Vagina (tissue), 2 donors: ENCODE measurements around the gene PGAM5. TPM values are rescaled to one million over a fixed set of nuclear protein-coding genes. Genes with fewer than 3 reads are reported as not detected.

Experiments used
- DNase-seq, 2 donors: peaks; one replicate each; pipeline ENCODE4 v3.0.0-alpha.2; 2017; ENCODE audit errors: extremely low spot score in 2 of 2
- H3K27ac ChIP-seq: fragments of 200-600 bp; sonication (generic); one replicate; pipeline ENCODE4 v1.5.1; 2019
- H3K27me3 ChIP-seq: fragments of 200-600 bp; sonication (generic); one replicate; pipeline ENCODE4 v1.5.1; 2019
- H3K36me3 ChIP-seq, 2 donors: fragments of 200-600 bp; sonication (generic); one replicate each; pipeline ENCODE4 v1.5.1; 2017 to 2019
- H3K4me1 ChIP-seq: fragments of 200-600 bp; sonication (generic); one replicate; pipeline ENCODE4 v1.5.1; 2019
- H3K4me3 ChIP-seq, 2 donors: fragments of 200-600 bp; sonication (generic); 1 replicate in 1 of 2; 2 replicates in 1 of 2; pipeline ENCODE4 v1.5.1; 2016 to 2019
- H3K9me3 ChIP-seq: fragments of 200-600 bp; sonication (generic); one replicate; pipeline ENCODE4 v1.5.1; 2019
- POLR2A ChIP-seq, 2 donors: fragments of 450-650 bp; IDR thresholded peaks; one replicate each; pipeline ENCODE4 v1.6.1; 2017; ENCODE audit warnings: antibody characterized with exemption in 2 of 2, mild to moderate bottlenecking in 2 of 2, moderate library complexity in 2 of 2
- POLR2AphosphoS5 ChIP-seq, 2 donors: sonication (generic); formaldehyde crosslinking; IDR thresholded peaks; one replicate each; pipeline ENCODE4 v1.9.0; 2017; ENCODE audit warnings: antibody characterized with exemption in 2 of 2, mild to moderate bottlenecking in 2 of 2, low read depth in 1 of 2; ENCODE audit not compliant: insufficient read depth in 1 of 2
- intact Hi-C: fragments of 100-400 bp; cut with DNase I; formaldehyde crosslinking; loops from one replicate; pipeline ENCODE4 v1.15.1; 2023
- total RNA-seq: library from RNA; depleted of rRNA; stranded (reverse); fragments of >200 nt; gene quantifications from one replicate; pipeline ENCODE4 v1.2.3, GENCODE V29; 2016
- TF ChIP-seq, protein P1 (sequence below), 3 experiments: fragments of 450-650 bp in 2 of 3; fragments of 200-600 bp in 1 of 3; sonication (generic) in 1 of 3; IDR thresholded peaks; one replicate each; pipeline ENCODE4 v1.5.1; 2017 to 2019; ENCODE audit warnings: antibody characterized with exemption in 3 of 3, mild to moderate bottlenecking in 2 of 3, moderate library complexity in 2 of 3

The PGAM5 gene
- total RNA-seq, 1 donor from 2014 or later = 27.0 TPM

DNA sequence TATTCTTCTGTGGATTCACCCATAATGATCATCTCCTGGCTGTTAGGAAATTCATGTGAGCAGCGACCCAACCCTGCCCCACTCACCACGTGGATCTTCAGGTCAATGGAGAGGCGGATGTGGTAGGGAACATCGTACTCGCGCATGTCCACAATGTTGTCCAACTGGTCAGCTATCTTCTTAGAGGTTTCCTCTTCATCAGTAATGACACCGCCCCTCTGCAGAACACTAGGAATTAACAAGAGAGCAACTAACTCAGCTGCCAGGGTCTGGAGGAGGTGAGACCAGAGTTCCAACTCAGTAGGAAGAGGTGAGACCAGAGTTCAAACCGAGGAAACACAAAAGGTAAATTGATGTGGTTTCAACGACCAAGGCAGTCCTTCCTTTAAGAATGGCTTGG lies 33.1 kb upstream of the PGAM5 start:
- DNase-seq = no peak
- TF ChIP-seq POLR2AphosphoS5 (IDR thresholded peaks at IDR 0.05; ENCODE audit: insufficient read depth in 1 of 2, low read depth in 1 of 2) (no peak), POLR2A (IDR thresholded peaks at IDR 0.05) (no peak)
- TF ChIP-seq, protein P1, sequence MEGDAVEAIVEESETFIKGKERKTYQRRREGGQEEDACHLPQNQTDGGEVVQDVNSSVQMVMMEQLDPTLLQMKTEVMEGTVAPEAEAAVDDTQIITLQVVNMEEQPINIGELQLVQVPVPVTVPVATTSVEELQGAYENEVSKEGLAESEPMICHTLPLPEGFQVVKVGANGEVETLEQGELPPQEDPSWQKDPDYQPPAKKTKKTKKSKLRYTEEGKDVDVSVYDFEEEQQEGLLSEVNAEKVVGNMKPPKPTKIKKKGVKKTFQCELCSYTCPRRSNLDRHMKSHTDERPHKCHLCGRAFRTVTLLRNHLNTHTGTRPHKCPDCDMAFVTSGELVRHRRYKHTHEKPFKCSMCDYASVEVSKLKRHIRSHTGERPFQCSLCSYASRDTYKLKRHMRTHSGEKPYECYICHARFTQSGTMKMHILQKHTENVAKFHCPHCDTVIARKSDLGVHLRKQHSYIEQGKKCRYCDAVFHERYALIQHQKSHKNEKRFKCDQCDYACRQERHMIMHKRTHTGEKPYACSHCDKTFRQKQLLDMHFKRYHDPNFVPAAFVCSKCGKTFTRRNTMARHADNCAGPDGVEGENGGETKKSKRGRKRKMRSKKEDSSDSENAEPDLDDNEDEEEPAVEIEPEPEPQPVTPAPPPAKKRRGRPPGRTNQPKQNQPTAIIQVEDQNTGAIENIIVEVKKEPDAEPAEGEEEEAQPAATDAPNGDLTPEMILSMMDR (IDR thresholded peaks at IDR 0.05) = no peak
- H3K4me1 ChIP-seq = no peaks in the 10 kb centered on the region
- intact Hi-C loops = no loop called here
- H3K4me3 ChIP-seq = no peak overlapping the region
- no peaks in the 10 kb centered on the region for H3K27me3 ChIP-seq
- no peaks in the 10 kb centered on the region for H3K9me3 ChIP-seq
- H3K27ac ChIP-seq = no peak overlapping the region
- H3K36me3 ChIP-seq = peaks cover 0 to 48% of the 10 kb centered on the region in 2 donors

DNA sequence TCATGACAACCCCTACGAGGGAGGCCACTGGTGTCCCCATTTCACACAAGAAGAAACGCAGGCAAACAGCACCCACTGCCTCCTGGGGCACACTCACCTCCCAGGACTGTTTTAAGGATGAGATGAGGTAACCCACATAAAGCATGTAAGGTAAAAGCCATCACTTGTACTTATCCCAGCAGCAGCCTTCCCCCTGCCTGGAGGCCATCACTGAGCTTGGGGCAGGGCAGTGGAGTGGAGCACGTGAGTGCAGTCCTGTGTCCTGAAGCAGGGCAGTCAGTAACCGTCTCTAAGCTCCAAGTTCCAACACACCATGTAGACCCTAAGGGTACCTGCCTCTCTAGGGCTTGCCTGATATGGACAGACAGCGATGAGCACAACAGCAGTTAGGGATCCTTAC lies 25.2 kb upstream of the PGAM5 start:
- Histone ChIP-seq H3K27me3 (no peaks in the 10 kb centered on the region), H3K9me3 (no peaks in the 10 kb centered on the region), H3K4me1 (peaks cover 23% of the 10 kb centered on the region), H3K36me3 (no peaks in the 10 kb centered on the region), H3K27ac (no peak overlapping the region), H3K4me3 (no peak overlapping the region)
- no peak for DNase-seq
- TF ChIP-seq, protein P1 (IDR thresholded peaks at IDR 0.05) = no peak
- TF ChIP-seq POLR2AphosphoS5 (IDR thresholded peaks at IDR 0.05; ENCODE audit: insufficient read depth in 1 of 2, low read depth in 1 of 2) = no peak
- TF ChIP-seq POLR2A (IDR thresholded peaks at IDR 0.05) = no peak
- intact Hi-C loops = no loop called here

DNA sequence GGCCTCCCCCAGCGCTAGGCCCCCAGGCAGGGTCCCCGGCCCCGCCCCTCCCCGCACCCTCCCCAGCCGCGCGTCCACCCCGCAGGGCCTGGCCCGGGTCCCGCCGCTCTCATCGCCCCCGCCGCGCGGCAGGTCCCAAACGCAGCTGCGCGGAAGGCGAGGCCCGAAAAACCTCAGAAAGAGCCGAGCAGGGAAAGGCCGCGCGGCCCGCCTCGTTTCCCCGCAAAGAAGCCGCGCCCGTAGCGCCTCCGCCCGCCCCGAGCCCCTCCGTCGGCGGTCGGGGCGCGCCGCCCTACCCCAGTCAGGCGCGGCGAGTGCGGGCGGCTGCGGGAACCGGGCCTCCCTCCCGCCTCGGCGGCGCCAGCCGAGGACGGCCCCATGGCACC lies 23.8 kb upstream of the PGAM5 start:
- Histone ChIP-seq H3K4me3 (peak overlapping the region; percentile 70 to 92), H3K27me3 (no peaks in the 10 kb centered on the region), H3K4me1 (peaks cover 23% of the 10 kb centered on the region), H3K9me3 (no peaks in the 10 kb centered on the region), H3K27ac (peak overlapping the region; percentile 66), H3K36me3 (no peaks in the 10 kb centered on the region)
- TF ChIP-seq POLR2A (IDR thresholded peaks at IDR 0.05) (no peak), POLR2AphosphoS5 (IDR thresholded peaks at IDR 0.05; ENCODE audit: insufficient read depth in 1 of 2, low read depth in 1 of 2) (no peak)
- TF ChIP-seq, protein P1 (IDR thresholded peaks at IDR 0.05) = no peak
- intact Hi-C loops = no loop called here
- DNase-seq = no peak

DNA sequence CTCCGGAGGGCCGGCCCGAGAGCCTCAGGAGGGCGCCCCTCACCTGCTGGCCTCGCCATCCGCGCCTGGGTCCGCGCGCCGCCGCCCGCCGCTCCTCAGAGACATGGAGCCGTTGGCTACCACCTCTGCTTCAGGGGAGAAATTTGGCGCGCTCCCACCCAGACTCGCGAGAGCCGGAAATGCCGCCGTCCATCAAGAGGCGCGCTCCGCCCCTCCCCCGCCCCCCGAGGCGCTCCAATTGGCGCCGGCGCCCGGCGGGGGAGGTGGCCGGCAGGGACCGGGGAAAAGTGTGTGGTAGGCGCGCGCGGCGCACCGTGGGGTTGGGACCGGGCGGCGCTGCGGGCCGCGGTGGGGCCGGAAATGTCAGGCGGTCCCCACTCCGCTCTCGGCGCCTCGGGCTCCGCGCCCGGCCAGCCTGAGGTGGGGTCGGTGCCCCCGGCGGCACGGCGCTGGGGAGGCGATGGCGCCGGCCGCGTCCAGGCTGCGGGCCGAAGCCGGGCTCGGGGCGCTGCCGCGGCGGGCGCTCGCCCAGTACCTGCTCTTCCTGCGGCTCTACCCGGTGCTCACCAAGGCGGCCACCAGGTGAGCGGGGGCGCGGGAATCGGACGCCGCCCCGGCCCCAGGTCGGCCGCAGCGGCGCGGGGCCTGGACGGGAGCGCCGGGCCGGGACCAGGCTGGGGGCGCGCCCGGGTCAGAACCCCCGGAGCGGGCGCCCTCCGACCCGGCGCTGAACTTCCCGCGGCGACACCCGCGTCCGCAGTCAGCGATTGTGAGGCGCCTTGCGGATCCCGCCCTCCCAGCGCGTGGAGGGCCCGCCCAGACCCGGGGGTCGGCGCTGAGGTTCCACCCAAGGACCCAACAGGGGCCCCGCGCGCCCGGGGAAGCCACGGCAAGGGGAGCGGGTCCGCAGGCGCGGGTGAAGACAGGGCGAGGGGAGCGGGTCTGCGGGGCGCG lies 23.2 kb upstream of the PGAM5 start, which contains the start of the genes POLE and PXMP2:
Gene POLE (minus strand): TSS at position 132 of the 954 bp plus-strand sequence. CDS start 27 bp downstream, at position 105.
Gene PXMP2 (plus strand): TSS at position 377 of the 954 bp plus-strand sequence. CDS start 84 bp downstream, at position 461.
- Histone ChIP-seq H3K4me3 (peak within 1 kb of the TSS; percentile 70 to 92), H3K4me1 (peaks cover 23% of the 10 kb centered on the region), H3K36me3 (no peaks in the 10 kb centered on the region), H3K27me3 (no peaks in the 10 kb centered on the region), H3K9me3 (no peaks in the 10 kb centered on the region), H3K27ac (peak within 1 kb of the TSS; percentile 66)
- TF ChIP-seq POLR2AphosphoS5 (IDR thresholded peaks at IDR 0.05; ENCODE audit: insufficient read depth in 1 of 2, low read depth in 1 of 2) = peak; percentile 38 to 71
- TF ChIP-seq, protein P1 (IDR thresholded peaks at IDR 0.05) = no peak
- DNase-seq = peak in 1 of 2 donors; percentile 89
- intact Hi-C loops = no loop called here

DNA sequence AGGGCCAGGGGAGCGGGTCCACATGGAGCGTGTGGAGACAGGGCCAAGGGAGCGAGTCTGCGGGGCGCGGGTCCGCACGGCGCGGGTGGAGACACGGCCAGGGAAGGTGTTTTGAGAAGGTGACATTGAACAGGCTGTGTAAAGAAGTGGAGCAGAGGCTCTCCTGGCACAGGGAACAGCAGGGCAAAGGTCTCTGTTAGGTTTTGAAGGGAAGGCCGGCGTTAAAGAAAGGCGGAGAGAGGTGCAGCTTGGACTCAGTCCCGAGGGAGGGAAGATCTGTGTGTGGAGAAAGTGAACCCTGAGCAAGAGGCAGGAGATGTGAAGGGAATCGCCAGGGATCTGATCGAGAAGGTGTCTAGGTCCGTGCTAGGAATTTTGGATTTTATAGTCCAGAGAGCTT lies 21.4 kb upstream of the PGAM5 start:
- DNase-seq = no peak
- no peaks in the 10 kb centered on the region for H3K27me3 ChIP-seq
- no peak overlapping the region for H3K4me3 ChIP-seq
- TF ChIP-seq POLR2AphosphoS5 (IDR thresholded peaks at IDR 0.05; ENCODE audit: insufficient read depth in 1 of 2, low read depth in 1 of 2) (no peak), POLR2A (IDR thresholded peaks at IDR 0.05) (no peak)
- TF ChIP-seq, protein P1 (IDR thresholded peaks at IDR 0.05) = no peak
- no peaks in the 10 kb centered on the region for H3K36me3 ChIP-seq
- intact Hi-C loops = no loop called here
- no peak overlapping the region for H3K27ac ChIP-seq
- H3K9me3 ChIP-seq = no peaks in the 10 kb centered on the region
- H3K4me1 ChIP-seq = peaks cover 23% of the 10 kb centered on the region
